GM12873 (cell line): ENCODE results near the gene ENPP3.

Experiments used
- CTCF ChIP-seq: IDR thresholded peaks from 2 replicates; pipeline ENCODE4 v1.5.1; 2012; ENCODE audit warnings: low read depth, mild to moderate bottlenecking, moderate library complexity, low read length, control low read depth; ENCODE audit not compliant: insufficient read depth; ENCODE audit errors: missing control alignments

ENPP3 gene

GRCh38 chr6:131762984-131763383, 125.9 kb downstream of the ENPP3 start:
- TF ChIP-seq CTCF = no peak

GRCh38 chr6:131763749-131764148, 126.6 kb downstream of the ENPP3 start:
- no peak for TF ChIP-seq CTCF

- TF ChIP-seq CTCF = no peak
Observed at GRCh38 chr6:131764350-131764749, 127.2 kb downstream of the ENPP3 start.

- no peak for TF ChIP-seq CTCF
Observed at GRCh38 chr6:131765081-131765803, 128.1 kb downstream of the ENPP3 start.

- TF ChIP-seq CTCF = no peak
Observed at GRCh38 chr6:131765804-131766135, 128.7 kb downstream of the ENPP3 start.

GRCh38 chr6:131766631-131767030, 129.5 kb downstream of the ENPP3 start:
- no peak for TF ChIP-seq CTCF

GRCh38 chr6:131768964-131769363, 131.9 kb downstream of the ENPP3 start:
- no peak for TF ChIP-seq CTCF
